ENCODE data around the gene SAYSD1. TPM values are rescaled to one million over a fixed set of nuclear protein-coding genes. Genes with fewer than 3 reads are reported as not detected.

The SAYSD1 gene
- polyA plus RNA-seq, 3 donors, result 4.3 to 15.5 (median 12.0) TPM

GRCh38 chr6:39091220-39091619 is 23.8 kb downstream of the SAYSD1 start:
- no peak overlapping the region for H3K4me2 ChIP-seq (replicated peaks; ENCODE audit: extremely low read depth, low read length, poor library complexity, severe bottlenecking)
- H4K20me1 ChIP-seq (ENCODE audit: insufficient read depth, low read length), result no peaks in the 10 kb centered on the region
- H3K27me3 ChIP-seq (ENCODE audit: control insufficient read depth in 2 of 2, insufficient read depth in 2 of 2, low read length in 2 of 2), result peaks cover 19 to 24% of the 10 kb centered on the region in 2 donors
- Mint-ChIP-seq H3K27ac (no peak overlapping the region), H3K4me1 (peaks cover 2% of the 10 kb centered on the region), H3K4me3 (peak overlapping the region in 1 of 2 donors; percentile 19), H3K36me3 (peaks cover 0 to 2% of the 10 kb centered on the region in 2 donors), H3K9me3 (no peaks in the 10 kb centered on the region), H3K27me3 (ENCODE audit: low read depth in 3 of 3) (peaks cover 33 to 53% (median 35%) of the 10 kb centered on the region in 3 donors)
- no peak overlapping the region for H2AFZ ChIP-seq (ENCODE audit: insufficient read depth, low read depth, low read length, poor library complexity, severe bottlenecking)
- no peaks in the 10 kb centered on the region for H3K9me3 ChIP-seq (replicated peaks in 1 of 2; ENCODE audit: control insufficient read depth in 1 of 2, insufficient read depth in 1 of 2, low read length in 2 of 2)
- no peaks in the 10 kb centered on the region for H3K79me2 ChIP-seq (ENCODE audit: insufficient read depth, low read length)
- 75% methylated on average over 1 of the region's 7 CpGs for WGBS (ENCODE audit: insufficient coverage)
- no peak overlapping the region for H3K9ac ChIP-seq (ENCODE audit: insufficient read depth, low read length, poor library complexity, severe bottlenecking)
- no peaks in the 10 kb centered on the region for H3K36me3 ChIP-seq (replicated peaks in 1 of 2; ENCODE audit: control insufficient read depth in 1 of 2, insufficient read depth in 2 of 2, low read length in 2 of 2)
- intact Hi-C loops (cut with micrococcal nuclease), result no loop called here
- H3K4me1 ChIP-seq (ENCODE audit: control insufficient read depth in 1 of 2, insufficient read depth in 2 of 2, low read length in 2 of 2), result no peaks in the 10 kb centered on the region
- DNase-seq, result no peak
- TF ChIP-seq CTCF (IDR thresholded peaks at IDR 0.05), result no peak
- no peak overlapping the region for H3K27ac ChIP-seq (ENCODE audit: low read depth in 1 of 2, low read length in 2 of 2)
- H3K4me3 ChIP-seq (replicated peaks in 1 of 3; ENCODE audit: low read depth in 2 of 3, low read length in 3 of 3), result no peak overlapping the region

- Histone ChIP-seq H3K4me2 (replicated peaks; ENCODE audit: extremely low read depth, low read length, poor library complexity, severe bottlenecking) (no peak overlapping the region), H3K4me1 (ENCODE audit: control insufficient read depth in 1 of 2, insufficient read depth in 2 of 2, low read length in 2 of 2) (no peaks in the 10 kb centered on the region), H2AFZ (ENCODE audit: insufficient read depth, low read depth, low read length, poor library complexity, severe bottlenecking) (no peak overlapping the region), H3K4me3 (replicated peaks in 1 of 3; ENCODE audit: low read depth in 2 of 3, low read length in 3 of 3) (no peak overlapping the region), H3K9ac (ENCODE audit: insufficient read depth, low read length, poor library complexity, severe bottlenecking) (no peak overlapping the region), H3K36me3 (replicated peaks in 1 of 2; ENCODE audit: control insufficient read depth in 1 of 2, insufficient read depth in 2 of 2, low read length in 2 of 2) (no peaks in the 10 kb centered on the region), H4K20me1 (ENCODE audit: insufficient read depth, low read length) (no peaks in the 10 kb centered on the region), H3K9me3 (replicated peaks in 1 of 2; ENCODE audit: control insufficient read depth in 1 of 2, insufficient read depth in 1 of 2, low read length in 2 of 2) (no peaks in the 10 kb centered on the region), H3K27me3 (ENCODE audit: control insufficient read depth in 2 of 2, insufficient read depth in 2 of 2, low read length in 2 of 2) (peaks cover 19 to 24% of the 10 kb centered on the region in 2 donors), H3K79me2 (ENCODE audit: insufficient read depth, low read length) (no peaks in the 10 kb centered on the region), H3K27ac (ENCODE audit: low read depth in 1 of 2, low read length in 2 of 2) (no peak overlapping the region)
- H3K27me3 Mint-ChIP-seq (ENCODE audit: low read depth in 3 of 3), result peaks cover 33 to 62% (median 35%) of the 10 kb centered on the region in 3 donors
- intact Hi-C loops (cut with micrococcal nuclease), result no loop called here
- no peaks in the 10 kb centered on the region for H3K9me3 Mint-ChIP-seq
- DNase-seq, result no peak
- peaks cover 2% of the 10 kb centered on the region for H3K4me1 Mint-ChIP-seq
- TF ChIP-seq CTCF (IDR thresholded peaks at IDR 0.05), result no peak
- peaks cover 0 to 2% of the 10 kb centered on the region in 2 donors for H3K36me3 Mint-ChIP-seq
- WGBS (ENCODE audit: insufficient coverage), result 0% methylated on average over 1 of the region's 4 CpGs
- no peak overlapping the region for H3K4me3 Mint-ChIP-seq
- H3K27ac Mint-ChIP-seq, result no peak overlapping the region
Observed at GRCh38 chr6:39090036-39090435, 24.9 kb downstream of the SAYSD1 start.

All from CD14-positive monocyte (primary cell).